Uterus (tissue), 4 donors: Measurements from ENCODE around the gene RTP5. TPM values are rescaled to one million over a fixed set of nuclear protein-coding genes. Genes with fewer than 3 reads are reported as not detected.
A peak's percentile ranks its signal among the peaks of the same experiment; 100 is the strongest.

Experiments
- DNase-seq, 2 donors: peaks; one replicate each; pipeline ENCODE4 v3.0.0-alpha.2; 2019 to 2020
- H3K27ac ChIP-seq, 2 donors: fragments of 200-600 bp; sonication (generic); 1 replicate in 1 of 2; 2 replicates in 1 of 2; pipeline ENCODE4 v1.5.1; 2016 to 2018
- H3K27me3 ChIP-seq, 2 donors: fragments of 200-600 bp; sonication (generic); one replicate each; pipeline ENCODE4 v1.5.1; 2018 to 2019; ENCODE audit warnings: control low read depth in 1 of 2
- H3K36me3 ChIP-seq, 2 donors: fragments of 200-600 bp; sonication (generic); one replicate each; pipeline ENCODE4 v1.5.1; 2019; ENCODE audit warnings: control low read depth in 1 of 2
- H3K4me1 ChIP-seq, 2 donors: fragments of 200-600 bp; sonication (generic); one replicate each; pipeline ENCODE4 v1.5.1; 2018 to 2019; ENCODE audit warnings: control low read depth in 1 of 2
- H3K4me3 ChIP-seq, 2 donors: fragments of 200-600 bp; sonication (generic); 1 replicate in 1 of 2; 2 replicates in 1 of 2; pipeline ENCODE4 v1.5.1; 2018 to 2019; ENCODE audit warnings: mild to moderate bottlenecking in 1 of 2
- H3K9me3 ChIP-seq, 2 donors: fragments of 200-600 bp; sonication (generic); one replicate each; pipeline ENCODE4 v1.5.1; 2019; ENCODE audit warnings: control low read depth in 1 of 2
- POLR2A ChIP-seq, 2 donors: fragments of 450-650 bp; IDR thresholded peaks; one replicate each; pipeline ENCODE4 v1.6.1; 2016; ENCODE audit warnings: antibody characterized with exemption in 2 of 2, mild to moderate bottlenecking in 1 of 2, moderate library complexity in 1 of 2
- intact Hi-C: fragments of 100-400 bp; cut with DNase I; formaldehyde crosslinking; loops from one replicate; pipeline ENCODE4 v1.15.1; 2023; ENCODE audit warnings: low total_unique reads
- total RNA-seq, 4 donors: library from RNA; depleted of rRNA in 3 of 4; stranded (reverse); fragments of >200 nt in 3 of 4; gene quantifications; one replicate each; pipeline versions ENCODE4 v1.1.0 to v1.2.4, GENCODE V29; 2014 to 2023
- TF ChIP-seq, protein P1 (sequence below), 4 experiments: fragments of 200-600 bp in 2 of 4; fragments of 450-650 bp in 2 of 4; sonication (generic) in 2 of 4; IDR thresholded peaks; one replicate each; pipeline ENCODE4 v1.5.1; 2016 to 2019; ENCODE audit warnings: antibody characterized with exemption in 4 of 4, mild to moderate bottlenecking in 2 of 4, moderate library complexity in 1 of 4
- donor health status: DM: yes; HTN: yes; CAD: no.

RTP5 gene
- total RNA-seq, 4 donors from 2014 or later = 0.15 TPM; not detected in 3

DNA sequence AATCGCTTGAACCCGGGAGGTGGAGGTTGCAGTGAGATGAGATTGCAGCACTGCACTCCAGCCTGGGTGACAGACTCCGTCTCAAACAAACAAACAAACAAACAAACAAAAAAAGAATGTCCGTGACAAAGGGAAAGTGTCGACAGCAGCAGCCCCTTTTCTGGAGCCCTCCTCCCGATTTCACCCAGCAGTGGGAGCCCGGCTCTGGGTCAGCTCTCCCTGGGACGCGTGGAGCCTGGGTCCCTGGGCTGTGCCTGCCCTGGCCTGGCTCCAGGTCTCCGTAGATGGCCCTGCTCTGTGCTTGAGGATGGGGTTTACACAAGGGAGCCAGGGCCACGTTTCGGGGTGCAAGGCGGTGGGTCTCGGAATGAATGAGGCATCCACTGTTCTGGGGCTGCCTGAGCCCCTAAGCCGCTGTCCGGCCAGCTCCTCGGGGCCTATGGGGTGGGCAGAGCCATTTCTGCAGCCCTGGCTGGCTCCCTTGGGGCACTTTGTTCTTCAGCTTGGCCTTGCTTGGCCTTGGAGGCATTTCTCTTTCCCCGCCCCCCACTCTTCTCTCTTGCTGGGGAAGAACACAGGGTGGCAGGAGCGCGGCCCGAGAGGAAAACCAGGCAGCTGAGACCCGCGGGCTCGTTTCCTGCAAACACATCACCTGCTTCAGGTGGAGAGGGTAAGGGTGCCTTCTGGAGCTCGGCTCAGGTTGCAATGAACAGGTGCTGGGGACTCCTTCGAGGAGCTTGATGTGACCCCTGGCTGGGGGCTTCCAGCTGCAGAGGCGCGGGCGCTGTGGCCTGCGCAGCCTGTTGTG is 29.1 kb downstream of the RTP5 start:
- intact Hi-C loops = no loop called here
- Histone ChIP-seq H3K27ac (peak overlapping the region; percentile 78 to 80), H3K4me3 (no peak overlapping the region), H3K4me1 (peaks cover 7 to 18% of the 10 kb centered on the region in 2 donors), H3K9me3 (no peaks in the 10 kb centered on the region), H3K27me3 (no peaks in the 10 kb centered on the region), H3K36me3 (no peaks in the 10 kb centered on the region)
- peak in 1 of 2 donors; percentile 64 for DNase-seq
- TF ChIP-seq, protein P1, sequence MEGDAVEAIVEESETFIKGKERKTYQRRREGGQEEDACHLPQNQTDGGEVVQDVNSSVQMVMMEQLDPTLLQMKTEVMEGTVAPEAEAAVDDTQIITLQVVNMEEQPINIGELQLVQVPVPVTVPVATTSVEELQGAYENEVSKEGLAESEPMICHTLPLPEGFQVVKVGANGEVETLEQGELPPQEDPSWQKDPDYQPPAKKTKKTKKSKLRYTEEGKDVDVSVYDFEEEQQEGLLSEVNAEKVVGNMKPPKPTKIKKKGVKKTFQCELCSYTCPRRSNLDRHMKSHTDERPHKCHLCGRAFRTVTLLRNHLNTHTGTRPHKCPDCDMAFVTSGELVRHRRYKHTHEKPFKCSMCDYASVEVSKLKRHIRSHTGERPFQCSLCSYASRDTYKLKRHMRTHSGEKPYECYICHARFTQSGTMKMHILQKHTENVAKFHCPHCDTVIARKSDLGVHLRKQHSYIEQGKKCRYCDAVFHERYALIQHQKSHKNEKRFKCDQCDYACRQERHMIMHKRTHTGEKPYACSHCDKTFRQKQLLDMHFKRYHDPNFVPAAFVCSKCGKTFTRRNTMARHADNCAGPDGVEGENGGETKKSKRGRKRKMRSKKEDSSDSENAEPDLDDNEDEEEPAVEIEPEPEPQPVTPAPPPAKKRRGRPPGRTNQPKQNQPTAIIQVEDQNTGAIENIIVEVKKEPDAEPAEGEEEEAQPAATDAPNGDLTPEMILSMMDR (IDR thresholded peaks at IDR 0.05) = no peak
- no peak for TF ChIP-seq POLR2A (IDR thresholded peaks at IDR 0.05)

DNA sequence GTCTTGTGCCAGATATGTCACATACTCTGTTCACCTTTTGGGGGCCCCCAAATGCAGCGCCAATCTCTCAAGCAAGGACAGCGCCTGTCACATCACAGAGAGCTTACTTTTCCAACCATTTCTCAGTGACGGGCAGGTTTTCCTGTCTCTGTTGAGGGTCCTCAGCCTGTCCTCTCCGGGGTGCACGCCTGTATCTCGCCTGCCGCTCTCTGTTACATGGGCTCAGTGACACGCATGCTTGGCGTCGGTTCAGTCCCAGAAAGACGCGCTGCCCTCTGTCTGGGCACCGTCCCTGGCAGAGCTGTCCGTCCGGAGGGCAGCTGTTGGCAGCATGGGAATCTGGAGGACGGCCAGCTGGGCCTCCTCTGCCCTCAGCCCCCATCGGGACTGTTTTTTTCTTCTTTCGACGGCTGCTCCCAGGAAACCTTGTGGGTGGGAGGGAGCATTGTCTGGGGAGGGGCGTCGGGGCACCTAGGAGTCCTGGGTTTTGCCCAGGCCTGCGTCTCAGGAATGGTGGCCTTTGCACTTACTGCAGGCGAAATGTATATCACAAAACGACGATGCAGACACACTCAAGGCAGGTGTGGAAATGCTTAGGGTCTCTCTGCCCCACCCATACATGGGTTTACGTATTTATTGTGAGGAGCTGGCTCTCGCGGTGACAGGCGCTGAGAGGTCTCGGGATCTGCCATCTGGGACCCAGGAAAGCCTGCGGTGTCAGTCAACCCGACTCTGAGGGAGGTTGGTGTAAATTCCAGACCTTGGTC is 30.9 kb downstream of the RTP5 start:
- no peaks in the 10 kb centered on the region for H3K36me3 ChIP-seq
- no peaks in the 10 kb centered on the region for H3K27me3 ChIP-seq
- H3K9me3 ChIP-seq = no peaks in the 10 kb centered on the region
- TF ChIP-seq, protein P1 (IDR thresholded peaks at IDR 0.05) = no peak
- TF ChIP-seq POLR2A (IDR thresholded peaks at IDR 0.05) = no peak
- DNase-seq = peak in 1 of 2 donors; percentile 33
- no peak overlapping the region for H3K4me3 ChIP-seq
- H3K27ac ChIP-seq = peak overlapping the region; percentile 78 to 80
- H3K4me1 ChIP-seq = peaks cover 7 to 18% of the 10 kb centered on the region in 2 donors
- intact Hi-C loops = no loop called here

DNA sequence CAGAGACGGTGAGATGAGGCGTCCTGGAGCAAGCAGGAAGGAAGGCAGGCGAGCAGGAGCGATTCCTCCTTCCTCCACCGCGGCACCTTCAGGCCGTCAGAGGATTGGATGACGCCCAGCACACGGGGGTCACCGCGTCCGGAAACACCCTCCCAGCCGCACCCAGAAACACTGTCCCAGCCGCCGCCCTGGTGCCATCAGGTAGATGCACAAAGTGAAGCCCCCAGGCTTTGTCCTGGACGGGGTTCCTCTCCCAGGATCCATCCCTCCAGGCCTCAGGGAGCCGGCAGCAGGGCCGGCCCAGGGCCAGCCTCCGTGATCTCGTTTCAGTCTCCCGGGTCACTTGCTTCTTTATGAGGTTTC is 31.5 kb downstream of the RTP5 start:
- no peak overlapping the region for H3K4me3 ChIP-seq
- no peaks in the 10 kb centered on the region for H3K9me3 ChIP-seq
- no peak for DNase-seq
- TF ChIP-seq, protein P1 (IDR thresholded peaks at IDR 0.05) = no peak
- TF ChIP-seq POLR2A (IDR thresholded peaks at IDR 0.05) = no peak
- intact Hi-C loops = no loop called here
- peaks cover 7 to 18% of the 10 kb centered on the region in 2 donors for H3K4me1 ChIP-seq
- no peaks in the 10 kb centered on the region for H3K27me3 ChIP-seq
- H3K27ac ChIP-seq = peak overlapping the region; percentile 15 to 78
- H3K36me3 ChIP-seq = no peaks in the 10 kb centered on the region

DNA sequence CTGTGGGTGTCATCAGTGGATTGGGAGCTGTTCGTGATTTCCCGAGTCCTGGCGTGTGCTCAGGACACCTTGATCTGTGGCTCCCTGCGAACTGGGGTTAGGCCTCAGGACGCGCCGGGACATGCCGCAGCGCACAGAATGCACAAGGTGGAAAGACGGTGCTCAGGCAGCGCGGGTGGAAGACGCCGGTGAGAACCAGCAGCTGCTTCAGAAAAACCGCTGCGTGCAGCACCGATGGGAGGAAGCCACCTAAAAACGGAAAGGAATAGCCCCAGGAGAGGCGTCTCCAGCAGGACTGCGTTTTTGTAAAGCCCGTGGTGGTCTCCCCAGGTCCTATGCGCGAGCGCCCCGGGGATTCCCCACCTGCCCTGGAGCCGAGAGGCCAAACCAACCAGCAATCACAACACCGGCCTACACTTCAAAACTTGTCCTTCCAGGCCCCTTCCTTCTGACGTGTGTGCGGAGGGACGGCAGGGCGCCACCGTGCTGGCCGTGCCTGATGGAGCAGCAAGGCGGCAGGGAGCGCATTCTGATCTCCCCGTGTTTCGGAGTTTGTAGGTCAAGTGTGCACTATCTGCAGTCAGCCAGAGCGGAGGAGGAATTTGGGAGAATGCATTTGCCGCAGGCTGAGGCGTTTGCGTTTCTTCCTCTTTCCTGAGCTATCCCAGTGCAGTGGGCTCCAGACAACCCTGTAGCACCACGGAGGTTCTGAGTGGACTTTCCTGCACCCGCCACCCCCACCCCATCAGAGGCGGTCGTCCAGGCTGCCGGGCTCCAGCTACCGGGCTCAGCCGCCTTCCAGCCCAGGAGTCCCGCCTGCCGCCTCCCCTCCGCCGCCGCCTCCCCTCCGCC is 32.2 kb downstream of the RTP5 start:
- H3K4me3 ChIP-seq = peak overlapping the region; percentile 18 to 19
- H3K4me1 ChIP-seq = peaks cover 7 to 18% of the 10 kb centered on the region in 2 donors
- H3K36me3 ChIP-seq = no peaks in the 10 kb centered on the region
- H3K27ac ChIP-seq = peak overlapping the region in 1 of 2 donors; percentile 15
- peak in 1 of 2 donors; percentile 28 for DNase-seq
- no peaks in the 10 kb centered on the region for H3K27me3 ChIP-seq
- TF ChIP-seq POLR2A (IDR thresholded peaks at IDR 0.05) = no peak
- TF ChIP-seq, protein P1 (IDR thresholded peaks at IDR 0.05) = peak in 1 of 4 experiments; percentile 5
- intact Hi-C loops = no loop called here
- H3K9me3 ChIP-seq = no peaks in the 10 kb centered on the region
